Stimulated activated CD4-positive, alpha-beta T cell treated with anti-CD3 and anti-CD28 coated beads, Interleukin-1b, Interleukin-23, amount 100 ng/mL, for 1 hour (primary cell): ENCODE measurements around the gene SCLY.

Experiments
- DNase-seq, 2 donors: peaks; one replicate each; pipeline ENCODE4 v3.0.0-alpha.2; 2020; ENCODE audit warnings: low read depth in 2 of 2

SCLY gene

GRCh38 chr2:238069021-238069709 is 8.4 kb downstream of the SCLY start:
- no peak for DNase-seq

GRCh38 chr2:238069877-238070276 is 9.1 kb downstream of the SCLY start:
- DNase-seq = no peak

- DNase-seq = no peak
Observed at GRCh38 chr2:238075397-238075796, 14.6 kb downstream of the SCLY start.

GRCh38 chr2:238077292-238077691 is 16.5 kb downstream of the SCLY start:
- no peak for DNase-seq

GRCh38 chr2:238079874-238080327 is 19.1 kb downstream of the SCLY start:
- no peak for DNase-seq

- DNase-seq = no peak
Observed at GRCh38 chr2:238080518-238080917, 19.7 kb downstream of the SCLY start.

GRCh38 chr2:238081150-238081549 is 20.3 kb downstream of the SCLY start:
- DNase-seq = no peak

- no peak for DNase-seq
Observed at GRCh38 chr2:238081561-238081960, 20.8 kb downstream of the SCLY start.

- DNase-seq = no peak
Observed at GRCh38 chr2:238082151-238082550, 21.4 kb downstream of the SCLY start.

- DNase-seq = no peak
Observed at GRCh38 chr2:238082827-238083226, 22.0 kb downstream of the SCLY start.

GRCh38 chr2:238083919-238084318 is 23.1 kb downstream of the SCLY start:
- DNase-seq = no peak

GRCh38 chr2:238084761-238085160 is 24.0 kb downstream of the SCLY start:
- DNase-seq = no peak

- DNase-seq = no peak
Observed at GRCh38 chr2:238085899-238086298, 25.1 kb downstream of the SCLY start.

GRCh38 chr2:238087211-238087610 is 26.4 kb downstream of the SCLY start:
- no peak for DNase-seq

- no peak for DNase-seq
Observed at GRCh38 chr2:238090887-238091286, 30.1 kb downstream of the SCLY start.

- DNase-seq = no peak
Observed at GRCh38 chr2:238091436-238092060, 30.7 kb downstream of the SCLY start.

- DNase-seq = no peak
Observed at GRCh38 chr2:238092486-238093035, 31.8 kb downstream of the SCLY start.

- DNase-seq = no peak
Observed at GRCh38 chr2:238093181-238094140, 32.7 kb downstream of the SCLY start.

- DNase-seq = no peak
Observed at GRCh38 chr2:238094438-238095022, 33.7 kb downstream of the SCLY start.

- no peak for DNase-seq
Observed at GRCh38 chr2:238095143-238095542, 34.3 kb downstream of the SCLY start.

- DNase-seq = no peak
Observed at GRCh38 chr2:238096311-238097011, 35.7 kb downstream of the SCLY start.
